ENCODE results near the gene FAM114A2.
"Not testable (repeated sequence)": the region's sequence is repeated elsewhere in the genome, so short reads cannot be mapped to it uniquely, and the experiment has no call there.

FAM114A2 gene

GRCh38 chr5:154047324-154047723 is 8.6 kb upstream of the FAM114A2 start:
- DNase-seq (ENCODE audit: low spot score), result no peak

DNA sequence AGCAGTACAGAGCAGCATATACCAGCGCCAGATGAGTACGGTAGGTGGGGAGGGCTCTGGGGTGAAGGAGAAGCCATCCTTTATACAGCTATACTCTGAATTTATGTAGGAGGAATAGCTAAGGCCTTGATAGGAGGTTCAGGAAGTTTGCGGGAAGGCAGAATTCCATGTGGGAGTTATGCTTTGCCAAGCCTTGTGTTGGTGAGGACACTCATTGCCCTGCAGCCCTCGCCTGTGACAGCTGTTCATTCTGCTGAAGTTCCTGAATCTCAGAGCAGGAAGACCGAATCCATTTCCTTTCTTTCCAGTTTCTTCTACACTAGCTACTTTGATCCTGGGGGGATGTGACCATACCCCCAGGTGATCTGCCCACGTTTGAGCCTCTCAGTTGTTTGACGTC is 7.8 kb upstream of the FAM114A2 start:
- DNase-seq (ENCODE audit: low spot score), result no peak

- DNase-seq (ENCODE audit: low spot score), result no peak
Observed at GRCh38 chr5:154044581-154044980, 5.9 kb upstream of the FAM114A2 start.

DNA sequence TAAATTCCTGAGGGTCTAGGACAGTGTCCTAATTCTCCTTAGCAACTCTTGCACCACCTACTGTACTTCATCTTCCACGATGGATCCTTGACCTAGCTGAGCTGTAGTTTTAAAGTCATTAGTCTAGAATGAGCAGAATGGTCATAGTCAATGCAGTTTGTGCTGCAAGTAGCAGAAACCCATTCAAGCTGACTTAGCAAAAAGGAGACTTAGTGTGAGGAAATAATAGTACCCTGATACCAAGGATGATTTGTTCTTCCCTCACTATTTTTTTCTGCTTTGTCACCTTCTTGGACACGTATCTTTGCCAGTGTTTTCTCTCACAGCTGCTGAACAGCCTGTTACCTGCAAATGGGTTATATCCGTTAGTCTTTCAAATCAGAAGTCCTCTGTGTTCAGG is 5.4 kb upstream of the FAM114A2 start:
- DNase-seq (ENCODE audit: low spot score), result no peak

GRCh38 chr5:154042766-154043165 is 4.1 kb upstream of the FAM114A2 start:
- DNase-seq (ENCODE audit: low spot score), result no peak

- DNase-seq (ENCODE audit: low spot score), result no peak
Observed at GRCh38 chr5:154039458-154039829, 734 bp upstream of the FAM114A2 start.

DNA sequence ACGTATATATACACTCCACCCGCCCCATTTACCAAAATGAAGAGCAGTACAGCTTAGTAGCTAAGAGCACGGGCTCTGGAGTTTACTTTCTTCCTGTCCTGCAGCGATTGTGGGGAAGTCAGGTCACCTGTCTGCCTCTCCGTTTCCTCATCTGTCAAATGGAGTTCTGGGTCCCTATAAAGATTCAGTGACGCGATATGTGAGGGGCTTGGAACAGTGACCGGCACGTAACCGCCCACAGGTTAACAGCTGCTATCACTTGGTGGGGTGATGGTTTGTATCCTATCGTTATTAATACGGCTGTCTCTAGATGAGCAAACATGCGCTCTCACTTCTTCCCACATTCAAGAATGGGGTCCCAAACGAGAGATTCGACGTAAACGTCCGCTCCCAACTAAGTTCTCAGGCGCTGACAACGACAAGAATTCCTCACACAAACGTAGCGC is 426 bp downstream of the FAM114A2 start:
- DNase-seq (ENCODE audit: low spot score), result peak; percentile 43

- no peak for DNase-seq (ENCODE audit: low spot score)
Observed at GRCh38 chr5:154034944-154035343, 3.8 kb downstream of the FAM114A2 start.

DNA sequence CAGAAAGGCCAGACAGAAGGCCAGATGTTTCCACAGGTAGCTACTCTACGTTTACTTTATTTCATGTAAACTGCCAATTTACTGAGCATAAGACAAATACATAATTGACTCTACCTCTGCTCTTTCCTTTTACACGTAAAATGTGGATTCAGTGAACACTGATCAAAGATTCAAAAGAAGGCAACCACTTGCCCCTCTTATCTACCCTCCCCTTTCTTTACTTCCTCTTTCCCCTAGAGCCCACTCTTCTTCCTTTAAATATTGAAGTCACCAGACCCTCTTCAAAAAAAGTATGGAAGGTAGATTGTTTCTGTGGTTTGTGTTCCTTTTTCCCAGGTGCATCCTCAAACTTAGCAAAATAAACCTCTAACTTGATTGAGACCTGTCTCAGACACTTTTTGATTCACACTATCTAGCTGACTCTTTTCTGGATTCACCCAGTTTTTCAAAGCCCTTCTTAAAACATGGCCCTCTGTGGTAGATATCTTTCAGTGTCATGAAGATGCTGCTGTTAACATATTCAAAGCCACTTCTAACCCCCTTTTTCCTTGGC is 6.7 kb downstream of the FAM114A2 start:
- DNase-seq (ENCODE audit: low spot score), result no peak

GRCh38 chr5:154025951-154026350 is 12.8 kb downstream of the FAM114A2 start:
- DNase-seq (ENCODE audit: low spot score), result no peak

DNA sequence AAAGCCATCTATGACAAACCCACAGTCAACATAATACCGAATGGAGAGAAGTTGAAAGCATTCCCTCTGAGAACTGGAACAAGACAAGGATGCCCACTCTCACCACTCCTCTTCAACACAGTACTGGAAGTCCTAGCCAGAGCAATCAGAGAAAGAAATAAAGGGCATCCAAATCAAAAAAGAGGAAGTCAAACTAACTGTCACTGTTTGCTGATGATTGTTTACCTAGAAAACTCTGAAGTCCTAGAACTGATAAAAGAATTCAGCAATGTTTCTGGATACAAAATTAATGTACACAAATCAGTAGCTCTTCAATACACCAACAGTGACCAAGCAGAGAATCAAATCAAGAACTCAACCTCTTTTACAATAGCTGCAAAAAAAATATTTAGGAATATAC is 19.8 kb downstream of the FAM114A2 start:
- not testable (repeated sequence) for DNase-seq (ENCODE audit: low spot score)

- no peak for DNase-seq (ENCODE audit: low spot score)
Observed at GRCh38 chr5:154015071-154015693, 23.5 kb downstream of the FAM114A2 start.

GRCh38 chr5:154010660-154011059 is 28.1 kb downstream of the FAM114A2 start:
- DNase-seq (ENCODE audit: low spot score), result peak; percentile 7

DNA sequence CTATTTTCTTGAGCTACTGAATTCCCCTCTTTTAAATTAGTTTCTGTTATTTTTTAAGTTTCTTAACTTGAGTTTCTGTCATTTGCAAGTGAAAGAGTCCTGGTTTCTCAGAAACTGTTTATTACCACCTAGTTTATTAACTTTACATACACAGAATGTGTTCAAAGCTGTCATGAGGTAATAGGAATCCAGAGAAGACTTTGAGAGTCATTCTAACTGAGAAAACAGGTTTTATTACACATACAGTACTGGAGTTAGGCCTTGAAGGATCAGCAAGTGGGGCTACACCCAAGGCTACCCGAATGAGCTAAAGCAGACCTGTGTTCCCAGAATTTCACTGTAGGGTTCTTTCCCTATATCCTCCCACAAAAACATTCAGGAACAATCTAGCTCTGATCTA is 33.1 kb downstream of the FAM114A2 start:
- DNase-seq (ENCODE audit: low spot score), result no peak

DNA sequence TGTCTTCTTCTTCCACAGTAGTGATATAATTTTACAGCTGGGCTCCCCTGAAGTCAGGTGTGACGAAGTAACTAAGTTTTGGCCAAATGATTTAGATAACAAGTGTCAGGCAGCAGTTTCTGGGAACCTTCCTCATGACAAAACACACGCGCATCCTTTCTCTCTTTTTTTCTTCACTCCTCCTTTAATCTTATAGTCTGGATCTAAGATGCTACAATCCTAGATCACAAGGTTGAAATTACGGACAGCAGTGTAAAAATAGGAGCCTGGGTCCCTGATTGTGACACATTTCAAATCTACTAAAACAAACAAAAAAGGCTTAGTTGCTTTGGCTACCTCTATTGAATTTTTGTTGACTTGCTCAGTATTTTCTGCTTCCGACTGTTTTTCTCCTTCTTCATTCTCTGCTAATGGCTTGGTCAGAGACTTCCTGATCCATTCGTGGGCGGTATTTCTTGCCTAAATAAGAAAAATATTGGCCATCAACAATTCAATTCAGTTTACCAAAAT is 36.1 kb downstream of the FAM114A2 start:
- DNase-seq (ENCODE audit: low spot score), result no peak

DNA sequence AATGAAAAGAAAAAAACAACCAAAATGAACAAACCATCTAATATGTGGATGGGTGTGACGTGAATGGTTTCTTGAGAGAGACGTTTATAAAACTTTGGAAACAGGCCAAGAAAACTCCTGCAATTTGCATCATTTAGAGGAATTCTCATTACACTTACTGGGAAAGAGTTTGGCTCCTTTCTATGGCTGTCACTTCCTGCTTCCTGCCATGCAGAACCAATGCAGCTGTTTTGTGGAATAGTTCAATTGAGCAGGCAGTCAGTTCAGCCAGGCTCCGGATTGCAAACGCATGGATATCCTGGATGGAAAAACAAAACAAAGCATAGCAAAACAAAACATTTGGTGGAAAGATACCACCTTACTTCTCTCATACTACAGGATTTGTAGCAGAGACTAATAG is 36.6 kb downstream of the FAM114A2 start:
- DNase-seq (ENCODE audit: low spot score), result peak; percentile 5

DNA sequence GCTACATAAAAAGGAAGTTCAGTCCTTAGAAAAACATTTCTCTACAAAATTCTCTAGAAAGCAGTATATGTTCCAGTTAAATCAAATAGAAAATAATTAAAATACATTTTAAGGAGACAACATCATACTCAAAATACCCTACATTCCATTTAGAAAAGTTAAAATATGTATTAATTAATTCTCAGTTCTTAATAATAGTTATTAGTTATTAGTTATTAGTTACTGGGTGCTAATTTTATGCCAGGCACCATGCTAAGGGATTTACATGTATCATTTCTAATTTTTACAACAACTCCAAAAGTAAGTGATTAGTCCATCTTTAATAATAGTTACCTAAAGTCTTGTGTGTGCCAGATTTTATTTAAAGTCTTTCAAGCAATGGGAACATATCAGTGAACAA is 38.0 kb downstream of the FAM114A2 start:
- no peak for DNase-seq (ENCODE audit: low spot score)

GRCh38 chr5:153999995-154000394 is 38.7 kb downstream of the FAM114A2 start:
- DNase-seq (ENCODE audit: low spot score), result no peak

DNA sequence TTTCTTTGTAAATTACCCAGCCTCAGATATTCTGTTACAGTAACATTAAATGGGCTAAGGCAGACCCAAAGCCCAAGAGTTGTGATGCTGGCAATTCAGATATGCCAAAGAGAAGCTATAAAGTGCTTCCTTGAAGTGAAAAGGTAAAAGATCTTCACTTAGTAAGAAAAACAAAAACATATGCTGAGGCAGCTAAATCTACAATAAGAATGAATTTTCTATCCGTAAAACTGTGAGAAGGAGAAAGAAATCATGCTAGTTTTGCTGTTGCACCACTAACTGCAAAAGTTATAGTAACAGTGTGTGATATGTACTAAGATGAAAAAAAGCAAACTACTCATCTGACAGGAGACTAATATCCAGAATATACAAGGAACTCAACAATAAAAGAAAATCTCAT is 39.9 kb downstream of the FAM114A2 start:
- no peak for DNase-seq (ENCODE audit: low spot score)

DNA sequence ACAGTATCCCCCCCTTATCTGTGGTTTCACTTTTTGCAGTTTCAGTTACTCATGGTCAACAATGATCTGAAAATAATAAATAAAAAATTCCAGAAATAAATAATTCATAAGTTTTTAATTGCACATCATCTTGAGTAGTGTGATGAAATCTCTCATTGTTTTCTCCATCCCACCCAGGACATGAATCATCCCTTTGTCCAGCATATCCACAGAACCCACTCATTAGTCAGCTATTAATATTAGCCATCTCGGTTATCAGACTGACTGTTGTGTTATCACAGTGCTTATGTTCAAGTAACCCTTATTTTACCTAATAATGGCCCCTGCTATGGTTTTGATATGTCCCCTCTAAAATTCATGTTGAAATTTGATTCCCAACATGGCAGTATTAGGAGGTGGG is 40.7 kb downstream of the FAM114A2 start:
- peak; percentile 23 for DNase-seq (ENCODE audit: low spot score)

DNA sequence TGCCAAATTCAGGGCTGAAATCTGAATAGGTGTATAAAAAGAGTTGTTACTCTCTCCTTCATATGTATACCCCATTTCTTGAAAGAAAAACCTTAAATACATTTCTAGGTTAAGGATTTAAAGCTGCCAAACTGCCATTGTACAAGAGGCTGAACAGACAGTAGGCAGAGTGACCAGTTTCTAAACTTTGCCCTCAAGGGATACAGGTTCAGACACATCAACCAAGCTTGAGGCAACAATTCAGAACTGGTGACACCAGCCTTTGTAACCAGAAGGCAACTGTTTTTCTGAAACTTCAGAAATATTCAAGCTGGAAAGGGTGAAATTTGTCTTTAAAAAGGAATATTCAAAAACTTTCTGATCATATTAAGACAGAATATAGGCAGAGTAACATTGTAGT is 47.5 kb downstream of the FAM114A2 start:
- no peak for DNase-seq (ENCODE audit: low spot score)

DNA sequence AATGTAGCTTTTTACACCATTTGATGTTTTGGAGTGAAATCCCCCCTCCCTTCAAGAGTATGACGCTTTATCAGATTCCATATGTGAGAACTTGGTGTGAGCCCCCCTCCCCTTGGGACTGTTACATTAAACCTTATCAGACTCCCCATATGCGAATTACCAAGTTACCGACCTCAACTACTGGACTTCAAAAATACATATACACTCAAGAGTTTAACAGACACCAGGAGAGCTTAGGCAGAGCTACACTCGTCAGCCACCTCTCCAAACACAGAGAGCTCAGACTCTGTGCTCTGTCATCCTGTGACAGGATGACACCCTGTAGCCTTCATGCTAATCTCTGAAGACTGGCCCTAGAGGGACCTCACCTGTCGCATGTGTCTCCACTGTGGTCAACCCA is 50.2 kb downstream of the FAM114A2 start:
- no peak for DNase-seq (ENCODE audit: low spot score)

DNA sequence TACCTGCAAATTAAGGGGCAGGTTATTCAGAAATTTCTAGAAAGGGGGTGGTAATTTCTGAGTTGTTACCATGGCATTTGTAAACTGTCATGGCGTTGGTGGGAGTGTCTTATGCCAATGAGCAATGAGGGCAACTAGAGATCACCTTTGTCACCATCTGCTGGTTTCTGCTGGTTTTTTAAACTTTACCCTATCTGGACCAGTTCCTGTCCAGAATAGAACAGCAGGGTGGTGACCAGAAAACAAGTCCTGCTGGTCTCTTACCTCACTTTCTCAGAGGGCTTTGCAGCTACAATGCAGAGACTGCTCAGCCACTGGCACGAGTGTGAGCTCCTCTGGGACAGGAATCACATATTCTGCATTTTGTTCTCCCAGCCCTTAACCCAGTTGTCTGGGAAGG is 51.4 kb downstream of the FAM114A2 start:
- DNase-seq (ENCODE audit: low spot score), result no peak

DNA sequence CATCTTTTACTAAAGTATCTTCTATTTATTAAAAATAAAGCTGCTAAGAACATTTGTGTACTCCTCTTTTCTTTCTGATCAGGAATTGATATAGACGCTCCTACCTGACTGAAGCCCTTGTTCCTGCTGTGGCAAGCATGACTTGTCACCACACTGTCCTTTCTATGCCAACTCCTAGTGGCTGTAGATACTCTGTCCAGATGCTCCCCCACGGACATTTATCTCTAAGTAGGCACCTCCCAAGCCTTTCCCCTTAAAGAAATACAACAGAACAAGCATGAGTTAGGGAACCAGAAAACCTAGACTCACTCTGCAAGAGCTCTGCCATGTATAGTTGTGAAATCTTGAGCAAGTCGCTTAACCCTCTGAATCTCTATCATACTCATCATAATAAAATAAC is 53.2 kb downstream of the FAM114A2 start:
- no peak for DNase-seq (ENCODE audit: low spot score)

Measured in kidney tubule cell (primary cell).